SHP77 (cell line): Measurements from ENCODE around the gene SIGLEC7.
A peak's percentile ranks its signal among the peaks of the same experiment; 100 is the strongest.

Source experiments
- DNase-seq, 2 experiments: peaks; one replicate each; lab custom pipeline; 2025; lab: John Stamatoyannopoulos, UW

SIGLEC7 gene

GRCh38 chr19:51168564-51169282 is 26.6 kb downstream of the SIGLEC7 start:
- DNase-seq: no peak

GRCh38 chr19:51169283-51169918 is 27.3 kb downstream of the SIGLEC7 start:
- peak; percentile 43 to 66 for DNase-seq

DNA sequence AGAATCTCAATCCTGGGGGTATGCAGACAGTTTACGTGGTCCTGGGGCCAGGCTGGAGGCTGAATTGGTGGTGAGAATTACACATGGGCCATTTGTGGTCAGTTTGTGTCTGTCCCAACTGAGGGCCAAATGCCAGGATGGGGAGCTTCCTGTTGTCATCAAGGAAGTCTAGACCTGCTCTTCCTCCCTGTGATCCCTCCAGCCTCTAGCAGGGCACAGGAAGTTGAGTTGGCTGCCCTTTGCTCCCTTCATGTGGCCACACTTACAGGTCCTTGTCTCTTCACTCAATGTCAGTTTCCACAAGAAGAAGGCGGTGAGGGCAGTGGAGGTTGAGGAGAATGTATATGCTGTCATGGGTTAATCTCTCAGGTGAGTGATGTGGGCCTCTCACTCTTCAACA is 30.1 kb downstream of the SIGLEC7 start:
- DNase-seq: no peak

- DNase-seq: no peak
These were observed 31.6 kb downstream of the SIGLEC7 start for GRCh38 chr19:51173681-51174080.

DNA sequence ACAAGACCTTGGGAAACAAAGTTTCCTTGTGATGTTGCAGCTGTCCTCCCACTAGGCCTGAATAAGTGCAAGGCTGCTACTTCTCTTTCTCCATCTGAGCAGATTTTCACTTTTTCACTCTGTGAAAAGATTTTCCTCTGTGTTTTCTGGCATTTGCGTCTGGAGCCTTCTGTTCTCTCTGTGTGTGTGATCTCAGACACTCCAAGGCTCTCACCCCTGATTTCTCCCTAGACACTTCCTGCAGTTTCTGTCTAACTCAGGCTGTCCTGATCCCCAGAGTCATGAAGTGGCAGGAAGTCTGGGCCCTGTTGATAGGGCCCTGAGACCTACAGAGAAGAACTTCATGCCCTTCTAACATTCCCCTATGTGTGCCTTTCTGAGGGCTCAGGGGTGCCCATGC is 37.2 kb downstream of the SIGLEC7 start:
- no peak for DNase-seq

DNA sequence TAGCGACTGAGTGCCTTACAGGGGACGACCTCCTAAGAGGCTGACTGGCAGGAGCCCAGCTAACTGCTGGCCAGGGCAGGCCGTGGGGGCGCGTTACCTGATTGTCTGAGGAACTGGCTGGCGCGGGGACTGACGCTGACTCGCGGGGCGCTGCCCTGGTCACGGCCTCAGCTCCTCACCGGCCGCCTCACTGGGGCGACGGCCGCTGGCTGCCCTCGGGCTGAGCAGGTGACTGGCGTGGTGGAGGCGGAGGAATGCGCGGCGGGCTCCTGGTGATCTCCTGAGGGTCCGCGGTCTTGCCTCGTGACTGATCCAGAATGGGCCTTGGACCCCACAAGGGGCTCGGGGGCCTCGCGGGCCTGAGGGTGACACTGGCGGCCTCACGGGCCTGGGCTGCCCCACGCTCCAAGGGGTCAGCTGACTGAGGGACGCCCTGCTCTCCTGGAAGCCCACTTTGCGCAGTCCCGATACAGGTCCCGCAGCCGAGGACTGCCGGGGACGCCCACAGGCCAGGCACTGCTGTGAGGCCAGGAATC is 39.3 kb downstream of the SIGLEC7 start:
- DNase-seq: no peak

- DNase-seq: no peak
These were observed 39.9 kb downstream of the SIGLEC7 start for GRCh38 chr19:51181913-51182419.

GRCh38 chr19:51183629-51184028 is 41.5 kb downstream of the SIGLEC7 start:
- no peak for DNase-seq

DNA sequence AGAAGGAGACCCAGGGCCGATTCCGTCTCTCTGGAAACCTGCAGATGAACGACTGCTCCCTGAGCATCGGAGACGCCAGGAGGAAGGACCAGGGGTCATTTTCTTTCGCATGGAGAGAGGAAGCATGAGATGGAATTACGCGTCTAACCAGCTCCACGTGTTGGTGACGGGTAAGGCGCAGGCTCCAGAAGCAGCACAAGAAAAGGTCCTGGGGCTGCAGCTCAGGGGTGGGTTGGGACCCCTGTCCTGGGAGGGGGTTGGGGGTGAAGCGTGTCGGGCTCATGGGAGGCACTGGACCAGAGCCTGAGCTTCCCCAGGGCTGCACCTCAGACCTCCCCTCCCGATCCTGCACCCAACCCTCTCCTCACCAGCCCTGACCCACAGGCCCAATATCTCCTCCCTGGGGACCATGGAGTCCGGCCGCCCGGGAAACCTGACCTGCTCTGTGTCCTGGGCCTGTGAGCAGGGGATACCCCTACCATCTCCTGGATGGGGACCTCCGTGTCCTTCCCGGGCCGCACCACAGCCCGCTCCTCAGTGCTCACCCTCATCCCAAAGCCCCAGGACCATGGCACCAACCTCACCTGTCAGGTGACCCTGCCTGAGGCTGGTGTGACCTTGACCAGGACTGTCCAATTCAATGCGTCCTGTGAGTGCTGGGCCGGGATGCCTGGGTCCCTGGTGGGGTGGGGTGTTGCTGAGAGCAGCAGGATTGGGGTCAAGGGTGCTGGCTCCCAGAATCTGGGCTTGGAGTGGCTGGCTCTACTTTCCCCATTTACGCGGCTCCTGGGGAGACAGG is 43.2 kb downstream of the SIGLEC7 start:
- no peak for DNase-seq

DNA sequence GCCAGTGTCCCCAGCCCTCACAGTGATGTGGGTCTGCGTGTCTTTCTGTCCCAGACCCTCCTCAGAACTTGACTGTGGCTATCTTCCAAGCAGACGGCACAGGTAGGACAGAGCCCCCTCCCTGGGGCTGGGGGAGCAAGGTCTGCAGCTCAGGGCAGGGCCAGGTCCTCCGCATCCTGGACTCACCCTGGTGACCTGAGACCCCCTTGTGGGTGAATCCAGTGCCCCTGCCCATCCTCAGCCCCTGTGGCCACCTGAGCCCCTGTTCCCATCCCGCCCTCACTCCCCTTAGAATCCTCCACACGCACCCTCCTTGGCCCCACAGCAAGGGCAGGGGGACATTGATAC is 43.7 kb downstream of the SIGLEC7 start:
- no peak for DNase-seq

DNA sequence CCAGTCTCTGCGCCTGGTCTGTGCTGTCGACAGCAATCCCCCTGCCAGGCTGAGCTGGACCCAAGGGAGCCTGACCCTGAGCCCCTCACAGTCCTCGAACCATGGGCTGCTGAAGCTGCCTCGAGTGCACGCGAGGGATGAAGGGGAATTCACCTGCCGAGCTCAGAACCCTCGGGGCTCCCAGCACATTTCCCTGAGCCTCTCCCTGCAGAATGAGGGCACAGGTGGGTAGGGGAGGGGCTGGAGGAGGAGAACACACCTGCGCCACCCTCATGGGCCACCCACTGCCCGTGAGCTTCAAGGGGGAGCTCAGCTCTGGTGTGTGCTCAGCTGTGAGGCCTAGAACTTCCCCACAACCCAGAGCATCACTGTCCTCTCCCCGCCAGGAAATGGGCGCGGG is 44.2 kb downstream of the SIGLEC7 start:
- no peak for DNase-seq

DNA sequence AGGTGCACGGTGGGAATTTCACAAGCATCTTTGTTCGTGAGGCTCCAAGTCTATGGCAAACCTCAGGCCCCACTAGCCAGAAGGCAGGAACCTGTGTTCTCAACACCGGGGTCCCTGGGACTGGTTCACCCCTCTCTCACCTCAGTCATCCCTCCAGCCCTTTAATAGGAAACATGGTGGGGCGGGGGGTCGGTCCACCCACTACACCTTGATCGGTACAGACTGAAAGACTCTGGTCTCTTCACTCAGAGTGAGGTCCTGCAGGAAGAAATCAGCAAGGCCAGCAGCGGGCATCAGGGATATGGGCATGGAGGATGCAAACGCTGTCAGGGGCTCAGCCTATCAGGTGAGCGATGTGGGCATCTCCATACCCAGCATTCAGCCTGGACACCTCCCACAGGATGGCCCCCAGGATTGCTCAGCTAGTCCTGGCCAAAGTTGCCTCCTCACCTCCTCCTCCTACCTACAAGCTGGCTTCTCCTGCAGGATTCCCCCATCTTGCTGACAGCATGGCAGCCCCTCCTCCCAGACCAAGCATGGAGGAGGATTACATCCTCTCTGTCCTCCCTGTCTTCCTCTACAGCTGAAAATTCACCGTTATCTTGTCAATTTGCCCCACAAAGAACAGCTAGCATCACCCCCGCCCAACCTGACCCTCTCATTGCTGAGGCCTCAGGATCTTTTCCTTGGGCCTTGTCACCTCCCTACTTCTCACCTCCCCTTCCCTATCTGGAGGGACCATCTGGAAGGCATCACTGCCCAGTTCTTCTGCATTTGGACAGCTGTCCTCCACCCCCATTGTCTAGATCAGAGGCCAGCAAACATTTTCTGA is 45.5 kb downstream of the SIGLEC7 start:
- no peak for DNase-seq

GRCh38 chr19:51188227-51188559 is 46.1 kb downstream of the SIGLEC7 start:
- DNase-seq: no peak

- no peak for DNase-seq
These were observed 50.6 kb downstream of the SIGLEC7 start for GRCh38 chr19:51192689-51193088.

- DNase-seq: no peak
These were observed 52.6 kb downstream of the SIGLEC7 start for GRCh38 chr19:51194527-51195315.

- DNase-seq: no peak
These were observed 53.1 kb downstream of the SIGLEC7 start for GRCh38 chr19:51195316-51195586.

DNA sequence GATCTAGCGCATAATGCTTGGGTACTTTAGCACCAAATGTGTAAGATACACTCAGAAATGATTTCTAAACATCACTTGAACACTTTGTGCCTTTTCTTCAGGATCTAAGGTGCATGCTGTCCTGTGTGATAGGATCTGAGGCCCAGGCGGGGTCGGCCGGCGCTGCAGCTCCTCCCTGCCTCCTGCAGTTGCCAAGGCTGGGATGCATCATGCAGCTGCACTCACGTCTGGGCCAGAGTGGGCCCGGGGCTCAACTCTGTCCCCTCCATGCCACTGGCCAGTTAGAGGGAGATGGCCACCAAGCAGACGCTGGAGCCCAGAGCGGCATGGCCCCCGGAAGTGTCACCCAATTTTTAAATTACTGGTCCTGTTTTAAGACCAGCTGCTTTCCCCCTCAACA is 53.5 kb downstream of the SIGLEC7 start:
- no peak for DNase-seq

- no peak for DNase-seq
These were observed 54.1 kb downstream of the SIGLEC7 start for GRCh38 chr19:51196181-51196580.

DNA sequence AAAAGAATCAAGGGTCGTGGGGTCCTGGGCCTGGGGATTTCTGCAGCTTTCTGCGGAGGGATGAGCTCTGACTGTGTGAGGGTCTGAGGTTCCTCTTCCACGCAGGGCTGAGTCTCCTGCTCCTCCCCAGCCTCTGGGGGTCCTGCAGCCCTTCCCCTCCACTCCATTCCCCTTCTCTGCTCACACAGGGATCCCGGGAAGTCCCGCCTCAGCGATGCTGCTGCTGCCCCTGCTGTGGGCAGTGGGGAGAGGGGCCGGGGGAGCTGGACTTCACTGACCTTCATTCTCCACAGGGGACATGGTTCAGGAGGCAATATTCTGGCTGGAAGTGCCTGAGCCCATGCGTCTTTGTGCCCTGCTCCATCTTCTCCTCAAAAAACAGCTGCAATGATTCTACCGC is 56.5 kb downstream of the SIGLEC7 start:
- no peak for DNase-seq

GRCh38 chr19:51200071-51200666 is 58.1 kb downstream of the SIGLEC7 start:
- no peak for DNase-seq

- DNase-seq: no peak
These were observed 59.6 kb downstream of the SIGLEC7 start for GRCh38 chr19:51201712-51202111.
